Measurements from ENCODE around the gene TNFSF15. TPM values are rescaled to one million over a fixed set of nuclear protein-coding genes. Genes with fewer than 3 reads are reported as not detected.

Gene TNFSF15
- total and polyA plus RNA-seq, 2 experiments from 2014 or later: 0.06 to 0.07 TPM

DNA sequence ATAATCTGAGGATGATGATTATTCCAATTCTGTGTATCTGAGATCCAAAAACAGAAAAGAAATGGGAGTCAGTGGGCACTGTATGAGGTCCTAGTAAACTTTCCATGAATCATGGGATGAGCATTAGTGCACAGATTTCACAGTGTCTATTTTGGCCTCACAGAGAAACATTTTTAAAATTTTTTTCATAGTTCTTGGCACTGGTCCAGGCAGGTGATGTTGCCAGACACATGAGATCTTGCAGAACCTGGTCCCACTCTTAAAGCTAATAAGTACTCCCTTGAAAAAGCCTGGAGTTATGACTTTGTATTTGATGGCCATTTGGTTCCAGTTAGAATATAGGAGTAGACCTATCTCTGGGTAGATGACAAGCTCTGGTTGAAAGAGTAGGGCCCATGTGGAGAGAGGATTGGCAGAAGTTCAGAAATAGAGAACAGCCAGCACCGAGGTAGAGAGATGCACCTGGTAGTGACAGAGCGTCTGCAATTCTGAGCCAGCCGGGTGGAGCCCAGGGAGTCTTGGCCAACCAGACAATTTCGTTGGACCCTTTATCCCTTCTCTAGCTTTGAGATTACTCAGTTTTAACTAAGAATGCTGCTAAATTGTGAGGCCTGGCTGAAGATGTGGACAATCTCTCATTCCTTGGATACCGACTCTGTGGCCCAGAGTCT lies 6.3 kb upstream of the TNFSF15 start (continued):
- TF ChIP-seq, protein P1, sequence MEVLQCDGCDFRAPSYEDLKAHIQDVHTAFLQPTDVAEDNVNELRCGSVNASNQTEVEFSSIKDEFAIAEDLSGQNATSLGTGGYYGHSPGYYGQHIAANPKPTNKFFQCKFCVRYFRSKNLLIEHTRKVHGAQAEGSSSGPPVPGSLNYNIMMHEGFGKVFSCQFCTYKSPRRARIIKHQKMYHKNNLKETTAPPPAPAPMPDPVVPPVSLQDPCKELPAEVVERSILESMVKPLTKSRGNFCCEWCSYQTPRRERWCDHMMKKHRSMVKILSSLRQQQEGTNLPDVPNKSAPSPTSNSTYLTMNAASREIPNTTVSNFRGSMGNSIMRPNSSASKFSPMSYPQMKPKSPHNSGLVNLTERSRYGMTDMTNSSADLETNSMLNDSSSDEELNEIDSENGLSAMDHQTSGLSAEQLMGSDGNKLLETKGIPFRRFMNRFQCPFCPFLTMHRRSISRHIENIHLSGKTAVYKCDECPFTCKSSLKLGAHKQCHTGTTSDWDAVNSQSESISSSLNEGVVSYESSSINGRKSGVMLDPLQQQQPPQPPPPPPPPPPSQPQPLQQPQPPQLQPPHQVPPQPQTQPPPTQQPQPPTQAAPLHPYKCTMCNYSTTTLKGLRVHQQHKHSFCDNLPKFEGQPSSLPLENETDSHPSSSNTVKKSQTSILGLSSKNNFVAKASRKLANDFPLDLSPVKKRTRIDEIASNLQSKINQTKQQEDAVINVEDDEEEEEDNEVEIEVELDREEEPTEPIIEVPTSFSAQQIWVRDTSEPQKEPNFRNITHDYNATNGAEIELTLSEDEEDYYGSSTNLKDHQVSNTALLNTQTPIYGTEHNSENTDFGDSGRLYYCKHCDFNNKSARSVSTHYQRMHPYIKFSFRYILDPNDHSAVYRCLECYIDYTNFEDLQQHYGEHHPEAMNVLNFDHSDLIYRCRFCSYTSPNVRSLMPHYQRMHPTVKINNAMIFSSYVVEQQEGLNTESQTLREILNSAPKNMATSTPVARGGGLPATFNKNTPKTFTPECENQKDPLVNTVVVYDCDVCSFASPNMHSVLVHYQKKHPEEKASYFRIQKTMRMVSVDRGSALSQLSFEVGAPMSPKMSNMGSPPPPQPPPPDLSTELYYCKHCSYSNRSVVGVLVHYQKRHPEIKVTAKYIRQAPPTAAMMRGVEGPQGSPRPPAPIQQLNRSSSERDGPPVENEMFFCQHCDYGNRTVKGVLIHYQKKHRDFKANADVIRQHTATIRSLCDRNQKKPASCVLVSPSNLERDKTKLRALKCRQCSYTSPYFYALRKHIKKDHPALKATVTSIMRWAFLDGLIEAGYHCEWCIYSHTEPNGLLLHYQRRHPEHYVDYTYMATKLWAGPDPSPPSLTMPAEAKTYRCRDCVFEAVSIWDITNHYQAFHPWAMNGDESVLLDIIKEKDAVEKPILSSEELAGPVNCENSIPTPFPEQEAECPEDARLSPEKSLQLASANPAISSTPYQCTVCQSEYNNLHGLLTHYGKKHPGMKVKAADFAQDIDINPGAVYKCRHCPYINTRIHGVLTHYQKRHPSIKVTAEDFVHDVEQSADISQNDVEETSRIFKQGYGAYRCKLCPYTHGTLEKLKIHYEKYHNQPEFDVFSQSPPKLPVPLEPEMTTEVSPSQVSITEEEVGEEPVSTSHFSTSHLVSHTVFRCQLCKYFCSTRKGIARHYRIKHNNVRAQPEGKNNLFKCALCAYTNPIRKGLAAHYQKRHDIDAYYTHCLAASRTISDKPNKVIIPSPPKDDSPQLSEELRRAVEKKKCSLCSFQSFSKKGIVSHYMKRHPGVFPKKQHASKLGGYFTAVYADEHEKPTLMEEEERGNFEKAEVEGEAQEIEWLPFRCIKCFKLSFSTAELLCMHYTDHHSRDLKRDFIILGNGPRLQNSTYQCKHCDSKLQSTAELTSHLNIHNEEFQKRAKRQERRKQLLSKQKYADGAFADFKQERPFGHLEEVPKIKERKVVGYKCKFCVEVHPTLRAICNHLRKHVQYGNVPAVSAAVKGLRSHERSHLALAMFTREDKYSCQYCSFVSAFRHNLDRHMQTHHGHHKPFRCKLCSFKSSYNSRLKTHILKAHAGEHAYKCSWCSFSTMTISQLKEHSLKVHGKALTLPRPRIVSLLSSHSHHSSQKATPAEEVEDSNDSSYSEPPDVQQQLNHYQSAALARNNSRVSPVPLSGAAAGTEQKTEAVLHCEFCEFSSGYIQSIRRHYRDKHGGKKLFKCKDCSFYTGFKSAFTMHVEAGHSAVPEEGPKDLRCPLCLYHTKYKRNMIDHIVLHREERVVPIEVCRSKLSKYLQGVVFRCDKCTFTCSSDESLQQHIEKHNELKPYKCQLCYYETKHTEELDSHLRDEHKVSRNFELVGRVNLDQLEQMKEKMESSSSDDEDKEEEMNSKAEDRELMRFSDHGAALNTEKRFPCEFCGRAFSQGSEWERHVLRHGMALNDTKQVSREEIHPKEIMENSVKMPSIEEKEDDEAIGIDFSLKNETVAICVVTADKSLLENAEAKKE (CRISPR knock-in tag; IDR thresholded peaks at IDR 0.05): no peak
- TF ChIP-seq, protein P2, sequence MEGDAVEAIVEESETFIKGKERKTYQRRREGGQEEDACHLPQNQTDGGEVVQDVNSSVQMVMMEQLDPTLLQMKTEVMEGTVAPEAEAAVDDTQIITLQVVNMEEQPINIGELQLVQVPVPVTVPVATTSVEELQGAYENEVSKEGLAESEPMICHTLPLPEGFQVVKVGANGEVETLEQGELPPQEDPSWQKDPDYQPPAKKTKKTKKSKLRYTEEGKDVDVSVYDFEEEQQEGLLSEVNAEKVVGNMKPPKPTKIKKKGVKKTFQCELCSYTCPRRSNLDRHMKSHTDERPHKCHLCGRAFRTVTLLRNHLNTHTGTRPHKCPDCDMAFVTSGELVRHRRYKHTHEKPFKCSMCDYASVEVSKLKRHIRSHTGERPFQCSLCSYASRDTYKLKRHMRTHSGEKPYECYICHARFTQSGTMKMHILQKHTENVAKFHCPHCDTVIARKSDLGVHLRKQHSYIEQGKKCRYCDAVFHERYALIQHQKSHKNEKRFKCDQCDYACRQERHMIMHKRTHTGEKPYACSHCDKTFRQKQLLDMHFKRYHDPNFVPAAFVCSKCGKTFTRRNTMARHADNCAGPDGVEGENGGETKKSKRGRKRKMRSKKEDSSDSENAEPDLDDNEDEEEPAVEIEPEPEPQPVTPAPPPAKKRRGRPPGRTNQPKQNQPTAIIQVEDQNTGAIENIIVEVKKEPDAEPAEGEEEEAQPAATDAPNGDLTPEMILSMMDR (conservative IDR thresholded peaks at IDR 0.05; ENCODE audit: low read depth in 2 of 2): no peak
- no peak for TF ChIP-seq EZH2phosphoT487 (IDR thresholded peaks at IDR 0.05; ENCODE audit: unreplicated experiment)
- TF ChIP-seq NANOG (IDR thresholded peaks at IDR 0.05; ENCODE audit: borderline replicate concordance): no peak
- no peak for TF ChIP-seq EZH2 (IDR thresholded peaks at IDR 0.05; ENCODE audit: low read depth, unreplicated experiment)

- H3K9me2 ChIP-seq (ENCODE audit: insufficient read depth): no peaks in the 10 kb centered on the region
- ATAC-seq: no peak
- H3K27ac Mint-ChIP-seq: no peak overlapping the region
- H4K20me1 ChIP-seq (replicated peaks; ENCODE audit: insufficient read depth): no peaks in the 10 kb centered on the region
- H3K4me3 ChIP-seq: no peak overlapping the region
- H3K4me2 ChIP-seq: no peak overlapping the region
- DNase-seq (ENCODE audit: low spot score): no peak
- no peak overlapping the region for H2AFZ ChIP-seq
- H3K79me2 ChIP-seq (replicated peaks; ENCODE audit: insufficient read depth): no peaks in the 10 kb centered on the region
- H3K36me3 Mint-ChIP-seq (ENCODE audit: low read depth): no peaks in the 10 kb centered on the region
- TF ChIP-seq ZNF331 (CRISPR knock-in tag; IDR thresholded peaks at IDR 0.05; ENCODE audit: low read depth): no peak
- no peaks in the 10 kb centered on the region for H3K36me3 ChIP-seq (ENCODE audit: insufficient read depth)
- peaks cover 10% of the 10 kb centered on the region for H3K4me1 Mint-ChIP-seq
- no peaks in the 10 kb centered on the region for H3K9me3 Mint-ChIP-seq
- no peaks in the 10 kb centered on the region for H3F3A ChIP-seq (replicated peaks; ENCODE audit: low read depth)
- H3K4me1 ChIP-seq (ENCODE audit: insufficient read depth): peaks cover 11% of the 10 kb centered on the region; the same call in 1 of the 2 replicates
- no peaks in the 10 kb centered on the region for H3K27me3 ChIP-seq (ENCODE audit: insufficient read depth)
- peaks cover 3% of the 10 kb centered on the region for H3K27me3 Mint-ChIP-seq (ENCODE audit: insufficient read depth, low read depth, poor library complexity)
- H3K27ac ChIP-seq (ENCODE audit: low read depth): no peak overlapping the region
- H3K4me3 Mint-ChIP-seq: no peak overlapping the region
These were observed 5.5 kb upstream of the TNFSF15 start for GRCh38 chr9:114811301-114811700.

Measured in GM23338 (cell line).